ENCODE results near the gene CORO2A. TPM values are rescaled to one million over a fixed set of nuclear protein-coding genes. Genes with fewer than 3 reads are reported as not detected.

Gene CORO2A
- total and polyA plus RNA-seq, 2 donors (not counting 3 experiments of a cell fraction or from before 2014, with no cell fraction given), result 0.35 to 0.53 TPM

DNA sequence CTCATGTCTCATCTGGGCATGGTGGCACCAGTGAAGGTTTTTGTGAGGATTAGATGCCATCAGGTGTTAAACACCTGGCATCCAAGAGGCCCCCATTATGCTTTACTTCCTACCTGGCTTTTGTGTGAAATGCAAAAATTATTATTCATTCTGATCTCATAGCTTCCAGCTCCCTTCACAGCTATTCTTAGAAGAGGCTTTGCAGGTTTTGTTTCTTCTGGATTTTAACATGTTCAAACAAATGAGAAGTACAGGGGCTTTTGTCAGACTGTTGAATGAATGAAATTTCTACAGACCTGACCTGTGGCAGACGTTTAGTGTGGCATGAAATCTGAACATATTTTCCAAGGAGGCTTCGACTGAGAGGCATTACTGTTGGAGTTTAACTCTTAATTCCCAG, 14.3 kb upstream of the CORO2A start:
- ChIA-PET POLR2A (no interaction called here), CTCF (interaction anchor here (1.4 to 5.9 kb wide), 4 partner anchors 49 to 569 kb away, joined by 3 to 90 read pairs (median 32); partner anchors contain the start of gene TBC1D2)
- FAIRE-seq (no peak), DNase-seq (ENCODE audit: low read depth, low spot score) (no peak)
- intact Hi-C loops (cut with micrococcal nuclease) (no loop called here), dilution Hi-C loops (cut with MboI; ENCODE audit: extremely low pct_ligation_motif_present, low sequenced_read_pairs) (no loop called here)
- H3K9me3 ChIP-seq (replicated peaks; ENCODE audit: control insufficient read depth, insufficient read depth, low read length), result no peaks in the 10 kb centered on the region
- no peaks in the 10 kb centered on the region for H3K79me2 ChIP-seq (ENCODE audit: control insufficient read depth, insufficient read depth, low read length)
- no peaks in the 10 kb centered on the region for H3K36me3 ChIP-seq (ENCODE audit: control insufficient read depth in 2 of 2, extremely low read depth in 1 of 2, insufficient read depth in 2 of 2, low read length in 2 of 2)
- no peak overlapping the region for H3K27ac ChIP-seq (ENCODE audit: insufficient read depth, low read depth, low read length)
- H3K27me3 ChIP-seq (ENCODE audit: control insufficient read depth in 2 of 2, insufficient read depth in 2 of 2, low read length in 2 of 2), result no peaks in the 10 kb centered on the region
- TF ChIP-seq EZH2 (IDR thresholded peaks at IDR 0.05; ENCODE audit: borderline replicate concordance, low read depth, low read length, severe bottlenecking) (no peak), FOS (IDR thresholded peaks at IDR 0.05; ENCODE audit: borderline replicate concordance, insufficient read depth, low read length) (no peak), POLR2A (IDR thresholded peaks at IDR 0.05; ENCODE audit: low read depth, low read length) (no peak), POLR2AphosphoS5 (IDR thresholded peaks at IDR 0.05; ENCODE audit: insufficient read depth, low read depth, low read length) (no peak), MYC (IDR thresholded peaks at IDR 0.05; ENCODE audit: low read depth, low read length) (no peak), GATA2 (IDR thresholded peaks at IDR 0.05; ENCODE audit: insufficient read depth, insufficient read length, low read depth, low read length) (no peak), JUN (IDR thresholded peaks at IDR 0.05; ENCODE audit: borderline replicate concordance, insufficient read depth, insufficient read length, low read depth) (no peak)
- TF ChIP-seq, protein P1, sequence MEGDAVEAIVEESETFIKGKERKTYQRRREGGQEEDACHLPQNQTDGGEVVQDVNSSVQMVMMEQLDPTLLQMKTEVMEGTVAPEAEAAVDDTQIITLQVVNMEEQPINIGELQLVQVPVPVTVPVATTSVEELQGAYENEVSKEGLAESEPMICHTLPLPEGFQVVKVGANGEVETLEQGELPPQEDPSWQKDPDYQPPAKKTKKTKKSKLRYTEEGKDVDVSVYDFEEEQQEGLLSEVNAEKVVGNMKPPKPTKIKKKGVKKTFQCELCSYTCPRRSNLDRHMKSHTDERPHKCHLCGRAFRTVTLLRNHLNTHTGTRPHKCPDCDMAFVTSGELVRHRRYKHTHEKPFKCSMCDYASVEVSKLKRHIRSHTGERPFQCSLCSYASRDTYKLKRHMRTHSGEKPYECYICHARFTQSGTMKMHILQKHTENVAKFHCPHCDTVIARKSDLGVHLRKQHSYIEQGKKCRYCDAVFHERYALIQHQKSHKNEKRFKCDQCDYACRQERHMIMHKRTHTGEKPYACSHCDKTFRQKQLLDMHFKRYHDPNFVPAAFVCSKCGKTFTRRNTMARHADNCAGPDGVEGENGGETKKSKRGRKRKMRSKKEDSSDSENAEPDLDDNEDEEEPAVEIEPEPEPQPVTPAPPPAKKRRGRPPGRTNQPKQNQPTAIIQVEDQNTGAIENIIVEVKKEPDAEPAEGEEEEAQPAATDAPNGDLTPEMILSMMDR (IDR thresholded peaks at IDR 0.05; ENCODE audit: extremely low read depth in 1 of 2, insufficient read depth in 1 of 2, low read depth in 1 of 2, low read length in 2 of 2), result no peak
- TF ChIP-seq, protein P2, sequence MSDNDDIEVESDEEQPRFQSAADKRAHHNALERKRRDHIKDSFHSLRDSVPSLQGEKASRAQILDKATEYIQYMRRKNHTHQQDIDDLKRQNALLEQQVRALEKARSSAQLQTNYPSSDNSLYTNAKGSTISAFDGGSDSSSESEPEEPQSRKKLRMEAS (IDR thresholded peaks at IDR 0.05; ENCODE audit: insufficient read depth, insufficient read length), result no peak
- H2AFZ ChIP-seq (ENCODE audit: low read depth, low read length), result no peak overlapping the region
- no peaks in the 10 kb centered on the region for H3K9me1 ChIP-seq (replicated peaks; ENCODE audit: control insufficient read depth, extremely low read depth, insufficient read depth, low read length)
- no peak overlapping the region for H3K9ac ChIP-seq (replicated peaks; ENCODE audit: extremely low read depth, insufficient read depth, low read length)
- H3K4me3 ChIP-seq (replicated peaks in 1 of 3; ENCODE audit: insufficient read depth in 1 of 3, low read depth in 1 of 3, low read length in 3 of 3), result no peak overlapping the region
- H3K4me2 ChIP-seq (ENCODE audit: insufficient read depth, low read length), result no peak overlapping the region
- no peaks in the 10 kb centered on the region for H4K20me1 ChIP-seq (replicated peaks; ENCODE audit: control insufficient read depth, extremely low read depth, insufficient read depth, low read length)
- no TSS peak for BruUV-seq (replicated peaks)
- no peaks in the 10 kb centered on the region for H3K4me1 ChIP-seq (ENCODE audit: control insufficient read depth, extremely low read depth, insufficient read depth, low read length)
